Measurements from ENCODE around the gene EXOC4. TPM values are rescaled to one million over a fixed set of nuclear protein-coding genes. Genes with fewer than 3 reads are reported as not detected.

The EXOC4 gene
- total RNA-seq, 4 donors from 2014 or later: 30.7 to 62.4 (median 40.4) TPM

DNA sequence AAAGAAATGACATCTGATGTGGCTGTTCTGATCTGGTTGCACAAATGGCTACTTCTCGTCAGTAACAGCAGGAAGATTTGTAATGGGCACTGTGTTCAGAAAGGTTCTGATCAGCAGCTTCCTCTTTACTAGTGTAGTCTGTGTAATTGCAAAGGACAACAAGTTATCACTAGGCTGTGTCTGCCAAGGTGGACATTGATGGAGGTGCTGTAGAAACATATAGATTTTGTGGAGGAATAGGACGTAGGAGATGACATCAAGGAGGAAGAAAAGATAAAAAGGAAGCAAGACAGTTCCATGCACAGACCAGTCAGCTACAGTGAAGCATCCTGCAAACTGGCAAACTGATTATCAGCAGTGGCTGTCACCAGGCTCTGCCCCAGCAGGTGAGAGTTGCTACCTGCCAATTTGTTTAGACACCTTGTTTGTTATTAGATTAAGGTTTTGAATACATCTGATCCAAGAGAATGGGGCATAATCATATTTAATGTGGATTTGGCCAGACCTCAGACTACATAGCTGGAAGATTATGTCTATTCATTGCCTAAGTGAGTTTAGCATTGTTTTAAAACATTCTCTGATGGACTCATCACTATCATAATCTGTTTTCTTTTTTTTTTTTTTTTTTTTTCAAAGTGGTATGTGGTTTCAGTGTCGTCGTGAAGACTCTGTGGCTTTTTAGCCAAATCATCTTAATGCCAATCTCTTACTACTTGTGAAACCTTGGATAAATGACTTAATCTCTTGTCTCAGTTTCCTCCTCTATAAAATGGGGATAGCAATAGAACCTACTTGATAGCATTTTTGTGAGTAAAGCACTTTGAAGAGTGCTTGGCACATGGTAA, 456.4 kb downstream of the EXOC4 start:
- Histone ChIP-seq H3K4me1 (no peaks in the 10 kb centered on the region), H3K4me3 (no peak overlapping the region), H3K27ac (no peak overlapping the region), H3K27me3 (no peaks in the 10 kb centered on the region), H3K9me3 (no peaks in the 10 kb centered on the region), H3K36me3 (no peaks in the 10 kb centered on the region)
- no peak for DNase-seq
- 52 to 66% methylated on average over 4 of the region's 4 CpGs for WGBS, 2 donors
- intact Hi-C loops (cut with DNase I): no loop called here
- TF ChIP-seq, protein P1, sequence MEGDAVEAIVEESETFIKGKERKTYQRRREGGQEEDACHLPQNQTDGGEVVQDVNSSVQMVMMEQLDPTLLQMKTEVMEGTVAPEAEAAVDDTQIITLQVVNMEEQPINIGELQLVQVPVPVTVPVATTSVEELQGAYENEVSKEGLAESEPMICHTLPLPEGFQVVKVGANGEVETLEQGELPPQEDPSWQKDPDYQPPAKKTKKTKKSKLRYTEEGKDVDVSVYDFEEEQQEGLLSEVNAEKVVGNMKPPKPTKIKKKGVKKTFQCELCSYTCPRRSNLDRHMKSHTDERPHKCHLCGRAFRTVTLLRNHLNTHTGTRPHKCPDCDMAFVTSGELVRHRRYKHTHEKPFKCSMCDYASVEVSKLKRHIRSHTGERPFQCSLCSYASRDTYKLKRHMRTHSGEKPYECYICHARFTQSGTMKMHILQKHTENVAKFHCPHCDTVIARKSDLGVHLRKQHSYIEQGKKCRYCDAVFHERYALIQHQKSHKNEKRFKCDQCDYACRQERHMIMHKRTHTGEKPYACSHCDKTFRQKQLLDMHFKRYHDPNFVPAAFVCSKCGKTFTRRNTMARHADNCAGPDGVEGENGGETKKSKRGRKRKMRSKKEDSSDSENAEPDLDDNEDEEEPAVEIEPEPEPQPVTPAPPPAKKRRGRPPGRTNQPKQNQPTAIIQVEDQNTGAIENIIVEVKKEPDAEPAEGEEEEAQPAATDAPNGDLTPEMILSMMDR (IDR thresholded peaks at IDR 0.05): no peak
- TF ChIP-seq POLR2A (IDR thresholded peaks at IDR 0.05): no peak

GRCh38 chr7:133712544-133712943, 459.7 kb downstream of the EXOC4 start:
- WGBS, 2 donors: 98% methylated on average over 2 of the region's 2 CpGs
- Histone ChIP-seq H3K27ac (no peak overlapping the region), H3K27me3 (no peaks in the 10 kb centered on the region), H3K9me3 (no peaks in the 10 kb centered on the region), H3K4me1 (no peaks in the 10 kb centered on the region), H3K4me3 (no peak overlapping the region), H3K36me3 (no peaks in the 10 kb centered on the region)
- no peak for DNase-seq
- intact Hi-C loops (cut with DNase I): no loop called here
- TF ChIP-seq, protein P1 (IDR thresholded peaks at IDR 0.05): no peak
- no peak for TF ChIP-seq POLR2A (IDR thresholded peaks at IDR 0.05)

GRCh38 chr7:133714654-133715053, 461.8 kb downstream of the EXOC4 start:
- H3K9me3 ChIP-seq: no peaks in the 10 kb centered on the region
- no peak overlapping the region for H3K4me3 ChIP-seq
- H3K4me1 ChIP-seq: no peaks in the 10 kb centered on the region
- no peak for TF ChIP-seq POLR2A (IDR thresholded peaks at IDR 0.05)
- TF ChIP-seq, protein P1 (IDR thresholded peaks at IDR 0.05): no peak
- no peaks in the 10 kb centered on the region for H3K27me3 ChIP-seq
- DNase-seq: no peak
- intact Hi-C loops (cut with DNase I): no loop called here
- WGBS, 2 donors: 88 to 89% methylated on average over 3 of the region's 3 CpGs
- H3K27ac ChIP-seq: no peak overlapping the region
- no peaks in the 10 kb centered on the region for H3K36me3 ChIP-seq

DNA sequence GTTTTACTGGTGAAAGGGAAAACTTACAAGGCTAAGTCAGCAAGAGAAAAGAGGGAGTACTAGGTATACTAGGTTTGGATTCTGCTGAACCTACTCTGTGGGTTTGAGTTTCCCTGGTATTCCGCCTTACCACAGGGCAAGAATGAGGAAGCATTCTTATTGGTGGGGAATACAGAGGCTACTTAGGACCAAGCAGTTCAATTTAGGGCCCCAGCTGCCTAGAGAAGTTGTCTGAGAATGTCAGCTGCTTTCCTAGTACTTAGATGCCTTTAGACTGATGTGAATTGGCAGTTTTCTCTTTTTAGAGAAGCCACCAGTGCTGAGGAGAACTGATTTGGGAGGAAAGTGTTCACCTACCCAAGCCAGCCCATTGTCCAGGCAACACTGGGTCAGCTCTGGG, 465.3 kb downstream of the EXOC4 start:
- Histone ChIP-seq H3K27ac (no peak overlapping the region), H3K9me3 (no peaks in the 10 kb centered on the region), H3K27me3 (no peaks in the 10 kb centered on the region), H3K4me1 (no peaks in the 10 kb centered on the region), H3K36me3 (no peaks in the 10 kb centered on the region), H3K4me3 (no peak overlapping the region)
- DNase-seq: no peak
- TF ChIP-seq, protein P1 (IDR thresholded peaks at IDR 0.05): no peak
- TF ChIP-seq POLR2A (IDR thresholded peaks at IDR 0.05): no peak
- intact Hi-C loops (cut with DNase I): no loop called here
- WGBS, 2 donors: 100% methylated on average over 1 of the region's 1 CpG

DNA sequence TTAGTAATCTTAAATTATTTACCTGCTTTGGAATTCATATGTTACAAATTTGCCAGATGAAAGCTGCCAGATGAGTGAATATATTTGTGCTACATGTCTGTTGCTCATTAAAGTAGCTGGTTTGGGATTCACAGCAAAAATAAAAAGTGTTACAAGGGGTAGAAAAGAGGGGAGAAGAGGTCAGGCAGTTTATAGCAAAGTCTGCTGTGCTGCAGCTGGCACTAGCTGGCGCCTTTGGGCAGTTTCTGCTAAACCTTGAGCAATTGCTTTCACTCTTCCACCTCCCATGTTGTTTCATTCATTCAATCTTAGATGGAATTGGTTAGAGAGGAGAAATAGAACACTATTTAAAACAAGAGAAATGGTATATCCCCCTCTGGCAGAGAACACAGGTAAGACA, 470.2 kb downstream of the EXOC4 start:
- intact Hi-C loops (cut with DNase I): no loop called here
- 81 to 88% methylated on average over 1 of the region's 1 CpG for WGBS, 2 donors
- no peak overlapping the region for H3K4me3 ChIP-seq
- no peaks in the 10 kb centered on the region for H3K27me3 ChIP-seq
- no peak for TF ChIP-seq POLR2A (IDR thresholded peaks at IDR 0.05)
- TF ChIP-seq, protein P1 (IDR thresholded peaks at IDR 0.05): no peak
- no peak overlapping the region for H3K27ac ChIP-seq
- H3K36me3 ChIP-seq: no peaks in the 10 kb centered on the region
- DNase-seq: no peak
- no peaks in the 10 kb centered on the region for H3K4me1 ChIP-seq
- H3K9me3 ChIP-seq: no peaks in the 10 kb centered on the region
